ENCODE results near the gene GBA3. TPM values are rescaled to one million over a fixed set of nuclear protein-coding genes. Genes with fewer than 3 reads are reported as not detected.

Gene GBA3
- total and polyA plus RNA-seq, 2 of the 8 experiments (the other 6 are each of a cell fraction or from before 2014, with no cell fraction given): not detected

- TF ChIP-seq, protein P1, sequence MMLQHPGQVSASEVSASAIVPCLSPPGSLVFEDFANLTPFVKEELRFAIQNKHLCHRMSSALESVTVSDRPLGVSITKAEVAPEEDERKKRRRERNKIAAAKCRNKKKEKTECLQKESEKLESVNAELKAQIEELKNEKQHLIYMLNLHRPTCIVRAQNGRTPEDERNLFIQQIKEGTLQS (IDR thresholded peaks at IDR 0.05; ENCODE audit: insufficient read depth, low read depth, low read length): no peak
- TF ChIP-seq GABPA (IDR thresholded peaks at IDR 0.05; ENCODE audit: borderline replicate concordance, insufficient read depth, low read length): no peak
- no peak for TF ChIP-seq EGR1 (IDR thresholded peaks at IDR 0.05; ENCODE audit: borderline replicate concordance, low read depth, low read length)
- no peak for TF ChIP-seq NANOG (IDR thresholded peaks at IDR 0.05; ENCODE audit: insufficient read depth, low read depth, low read length, poor library complexity, severe bottlenecking)
- no peak for TF ChIP-seq KDM5A (IDR thresholded peaks at IDR 0.05; ENCODE audit: low read length)
- TF ChIP-seq POU5F1 (IDR thresholded peaks at IDR 0.05; ENCODE audit: low read depth, low read length): no peak
- TF ChIP-seq JUN (IDR thresholded peaks at IDR 0.05; ENCODE audit: low read depth, low read length): no peak
- no peak for TF ChIP-seq JUND (IDR thresholded peaks at IDR 0.05; ENCODE audit: low read length)
- no peak for TF ChIP-seq POLR2A (IDR thresholded peaks at IDR 0.05; ENCODE audit: control extremely low read depth in 1 of 2, low read depth in 2 of 2, low read length in 2 of 2)
- no peak for TF ChIP-seq CBX8 (IDR thresholded peaks at IDR 0.05; ENCODE audit: borderline replicate concordance, low read depth, low read length)
Measured at GRCh38 chr4:22672519-22672918, 20.2 kb upstream of the GBA3 start (continued).
